Left lung (tissue), 10 donors: ENCODE measurements around the gene MAP3K4. TPM values are rescaled to one million over a fixed set of nuclear protein-coding genes. Genes with fewer than 3 reads are reported as not detected.

Source experiments
- ATAC-seq: fragments of 200-7000 bp; cut with Tn5 transposase; one replicate; pipeline ENCODE4 v1.9.1; 2020; ENCODE audit warnings: moderate library complexity
- DNase-seq, 4 donors: peaks; one replicate each; pipeline ENCODE4 v3.0.0-alpha.2; 2013 to 2020
- H3K27ac ChIP-seq, 2 donors: fragments of 200-600 bp; sonication (generic) in 1 of 2; one replicate each; pipeline versions ENCODE4 v1.5.0 to v1.8.0; 2020 to 2021
- H3K27me3 ChIP-seq, 2 donors: fragments of 200-600 bp; sonication (generic) in 1 of 2; one replicate each; pipeline versions ENCODE4 v1.5.0 to v1.8.0; 2020 to 2021
- H3K36me3 ChIP-seq, 2 donors: fragments of 200-600 bp; sonication (generic) in 1 of 2; one replicate each; pipeline versions ENCODE4 v1.5.0 to v1.8.0; 2020 to 2021
- H3K4me1 ChIP-seq, 2 donors: fragments of 200-600 bp; one replicate each; pipeline ENCODE4 v1.8.0; 2021
- H3K4me3 ChIP-seq, 2 donors: fragments of 200-600 bp; sonication (generic) in 1 of 2; one replicate each; pipeline versions ENCODE4 v1.5.0 to v1.8.0; 2020 to 2021; ENCODE audit warnings: mild to moderate bottlenecking in 1 of 2
- H3K9me3 ChIP-seq, 2 donors: fragments of 200-600 bp; sonication (generic) in 1 of 2; one replicate each; pipeline versions ENCODE4 v1.5.0 to v1.8.0; 2020 to 2021
- intact Hi-C, 2 donors: fragments of 100-400 bp; cut with DNase I; formaldehyde crosslinking; loops; one replicate each; pipeline versions ENCODE4 v1.11.2 to v1.14.2; 2022
- polyA plus RNA-seq, 6 donors: library from polyadenylated mRNA; unstranded; fragments of 120-200 nt; gene quantifications; one replicate each; pipeline ENCODE4 v1.2.1, GENCODE V29; 2013; ENCODE audit not compliant: insufficient read length in 6 of 6
- total RNA-seq, 2 donors: library from RNA; stranded (reverse); fragmentation: NEBNext Ultra II Directional; extraction: Animal tissue kit (Norgen Biotek cat#: 25700); gene quantifications; one replicate each; pipeline ENCODE4 v1.2.1, GENCODE V29; 2021
- TF ChIP-seq, protein P1 (sequence below), 2 donors: fragments of 200-600 bp; sonication (generic) in 1 of 2; IDR thresholded peaks; one replicate each; pipeline versions ENCODE4 v1.5.0 to v1.8.0; 2021; ENCODE audit warnings: antibody characterized with exemption in 2 of 2
- donor health status: DM: no; HTN: yes; CAD: no.
- donor health status: DM: no; HTN: no; CAD: no.

Gene MAP3K4
- total and polyA plus RNA-seq, 8 donors, result 35.6 to 51.8 (median 45.8) TPM

DNA sequence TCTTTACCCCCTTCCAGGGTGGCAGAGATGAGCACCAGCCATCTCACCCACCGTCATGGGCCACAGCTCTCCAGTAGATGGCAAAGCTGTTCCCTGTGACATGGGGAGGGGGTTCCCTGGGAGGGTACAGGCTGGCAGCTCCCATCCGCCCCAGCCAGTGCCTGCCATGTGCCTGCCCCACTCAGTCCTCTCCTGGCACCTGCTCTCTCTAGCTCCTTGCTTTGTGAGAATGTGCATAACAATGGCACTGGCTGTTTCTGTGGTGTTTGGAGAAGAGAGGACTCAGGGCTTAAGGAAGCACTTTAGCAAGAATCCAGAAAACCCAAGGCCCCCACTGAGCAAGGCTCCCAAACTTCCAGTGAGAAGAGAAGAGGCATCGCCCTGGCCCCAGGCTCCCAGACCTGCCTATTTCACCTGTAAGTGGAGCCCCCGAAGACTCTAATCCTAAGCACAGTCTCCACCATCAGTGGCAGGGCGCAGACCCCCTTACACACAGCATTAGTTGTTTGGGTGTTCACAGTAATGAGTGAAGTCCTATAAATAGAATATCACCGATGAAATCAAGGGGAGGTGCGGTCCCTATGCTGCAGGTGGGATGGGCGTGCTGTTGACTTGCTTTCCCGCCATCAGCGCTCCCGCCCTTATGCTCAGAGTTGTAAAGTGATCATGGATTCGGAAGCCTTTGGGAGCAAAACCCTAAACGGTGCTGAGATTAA is 172.1 kb downstream of the MAP3K4 start:
- intact Hi-C loops, result no loop called here
- H3K27ac ChIP-seq, result no peak overlapping the region
- H3K4me3 ChIP-seq, result no peak overlapping the region
- no peaks in the 10 kb centered on the region for H3K4me1 ChIP-seq
- ATAC-seq (no peak), DNase-seq (no peak)
- no peaks in the 10 kb centered on the region for H3K27me3 ChIP-seq
- TF ChIP-seq, protein P1, sequence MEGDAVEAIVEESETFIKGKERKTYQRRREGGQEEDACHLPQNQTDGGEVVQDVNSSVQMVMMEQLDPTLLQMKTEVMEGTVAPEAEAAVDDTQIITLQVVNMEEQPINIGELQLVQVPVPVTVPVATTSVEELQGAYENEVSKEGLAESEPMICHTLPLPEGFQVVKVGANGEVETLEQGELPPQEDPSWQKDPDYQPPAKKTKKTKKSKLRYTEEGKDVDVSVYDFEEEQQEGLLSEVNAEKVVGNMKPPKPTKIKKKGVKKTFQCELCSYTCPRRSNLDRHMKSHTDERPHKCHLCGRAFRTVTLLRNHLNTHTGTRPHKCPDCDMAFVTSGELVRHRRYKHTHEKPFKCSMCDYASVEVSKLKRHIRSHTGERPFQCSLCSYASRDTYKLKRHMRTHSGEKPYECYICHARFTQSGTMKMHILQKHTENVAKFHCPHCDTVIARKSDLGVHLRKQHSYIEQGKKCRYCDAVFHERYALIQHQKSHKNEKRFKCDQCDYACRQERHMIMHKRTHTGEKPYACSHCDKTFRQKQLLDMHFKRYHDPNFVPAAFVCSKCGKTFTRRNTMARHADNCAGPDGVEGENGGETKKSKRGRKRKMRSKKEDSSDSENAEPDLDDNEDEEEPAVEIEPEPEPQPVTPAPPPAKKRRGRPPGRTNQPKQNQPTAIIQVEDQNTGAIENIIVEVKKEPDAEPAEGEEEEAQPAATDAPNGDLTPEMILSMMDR (IDR thresholded peaks at IDR 0.05), result no peak
- H3K9me3 ChIP-seq, result no peaks in the 10 kb centered on the region
- H3K36me3 ChIP-seq, result peaks cover 0 to 57% of the 10 kb centered on the region in 2 donors

DNA sequence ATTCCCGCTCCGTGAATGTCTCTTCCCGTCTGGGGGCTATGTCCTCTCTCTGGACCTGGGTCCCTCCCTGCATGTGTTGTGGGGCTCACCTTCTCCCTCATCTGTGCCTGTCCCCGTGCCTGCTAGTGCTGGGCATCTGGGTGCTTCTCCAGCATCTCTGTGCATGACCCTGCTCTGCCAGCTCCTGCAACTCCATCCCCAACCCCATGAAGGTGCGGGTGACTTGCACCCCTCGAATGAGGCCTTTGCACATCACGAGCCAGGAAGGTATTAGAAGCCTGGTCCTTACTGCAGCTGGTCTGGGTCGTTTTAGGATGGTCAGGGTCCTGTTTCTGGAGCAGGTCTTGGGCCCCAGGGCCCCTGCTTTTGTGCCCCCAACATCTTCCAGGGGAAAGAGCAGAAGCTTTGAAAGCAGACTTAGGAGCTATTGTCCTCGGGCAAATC is 172.6 kb downstream of the MAP3K4 start:
- peaks cover 0 to 51% of the 10 kb centered on the region in 2 donors for H3K36me3 ChIP-seq
- no peak overlapping the region for H3K27ac ChIP-seq
- no peak for ATAC-seq
- DNase-seq, result no peak
- H3K27me3 ChIP-seq, result no peaks in the 10 kb centered on the region
- no peaks in the 10 kb centered on the region for H3K4me1 ChIP-seq
- intact Hi-C loops, result no loop called here
- TF ChIP-seq, protein P1 (IDR thresholded peaks at IDR 0.05), result no peak
- H3K9me3 ChIP-seq, result no peaks in the 10 kb centered on the region
- no peak overlapping the region for H3K4me3 ChIP-seq

DNA sequence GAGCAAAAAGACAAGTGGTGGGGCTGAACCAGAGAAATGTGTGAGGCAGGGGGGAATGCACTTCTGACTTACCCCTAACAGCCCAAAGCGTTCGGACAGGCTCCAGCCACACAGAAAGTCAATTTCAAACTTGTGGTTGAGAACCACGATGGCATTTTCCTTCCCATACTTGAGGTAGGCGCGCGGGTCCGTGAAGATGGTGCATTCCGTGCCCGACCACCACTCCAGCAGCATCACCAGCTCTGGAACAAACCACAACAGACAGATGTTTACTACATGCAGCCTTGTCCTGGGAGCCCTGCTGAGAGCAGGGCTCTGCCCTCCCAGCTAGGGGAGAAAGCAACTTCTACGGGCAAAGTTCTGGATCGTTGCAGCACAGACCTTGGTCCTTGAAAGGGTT is 174.6 kb downstream of the MAP3K4 start:
- peaks cover 0 to 44% of the 10 kb centered on the region in 2 donors for H3K36me3 ChIP-seq
- H3K9me3 ChIP-seq, result no peaks in the 10 kb centered on the region
- no peak for DNase-seq
- intact Hi-C loops, result no loop called here
- no peak for ATAC-seq
- H3K27ac ChIP-seq, result no peak overlapping the region
- H3K4me3 ChIP-seq, result no peak overlapping the region
- TF ChIP-seq, protein P1 (IDR thresholded peaks at IDR 0.05), result no peak
- H3K4me1 ChIP-seq, result no peaks in the 10 kb centered on the region
- H3K27me3 ChIP-seq, result no peaks in the 10 kb centered on the region

DNA sequence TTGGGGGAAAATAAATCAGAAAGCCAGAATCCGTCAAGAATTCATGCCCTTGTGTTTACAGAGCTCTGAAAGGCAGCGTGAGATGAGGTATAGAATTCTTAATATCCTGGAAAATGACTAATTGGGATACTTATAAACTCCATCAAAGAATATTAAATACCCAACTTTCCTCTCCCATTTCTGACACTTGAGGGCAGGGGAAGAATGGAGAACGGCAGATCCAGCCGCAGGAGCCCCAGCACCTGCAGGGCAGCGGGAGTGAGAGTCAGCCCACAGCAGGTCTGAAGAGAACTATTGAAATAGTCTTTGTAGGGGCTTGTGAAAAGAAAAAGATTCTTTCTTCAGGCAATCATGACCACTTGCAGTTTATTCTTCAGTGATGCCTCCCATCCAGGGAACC is 175.1 kb downstream of the MAP3K4 start:
- Histone ChIP-seq H3K4me3 (no peak overlapping the region), H3K9me3 (no peaks in the 10 kb centered on the region), H3K4me1 (no peaks in the 10 kb centered on the region), H3K27ac (no peak overlapping the region), H3K27me3 (no peaks in the 10 kb centered on the region), H3K36me3 (peaks cover 0 to 39% of the 10 kb centered on the region in 2 donors)
- DNase-seq (no peak), ATAC-seq (no peak)
- intact Hi-C loops, result no loop called here
- TF ChIP-seq, protein P1 (IDR thresholded peaks at IDR 0.05), result no peak
